ENCODE measurements around the gene C12orf42.

DNA sequence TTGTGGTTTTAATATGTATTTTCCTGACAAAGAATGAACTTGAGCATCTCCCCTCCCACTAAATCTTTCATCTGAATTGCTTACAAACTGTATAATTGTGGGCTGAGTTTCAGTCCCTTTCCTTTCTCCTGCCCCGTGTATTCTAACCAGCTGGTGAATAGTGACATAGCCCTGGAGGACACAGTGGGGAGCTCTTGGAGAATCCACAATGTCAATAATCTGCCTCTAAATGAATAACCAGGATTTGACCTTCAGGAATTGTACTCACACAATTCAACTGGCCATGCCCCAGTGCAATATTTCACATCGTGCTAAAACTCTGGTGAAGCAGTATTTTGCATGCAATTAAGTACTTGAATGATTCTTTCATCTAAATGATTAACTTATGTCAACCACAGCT is 177.2 kb downstream of the C12orf42 start:
- no peak for TF ChIP-seq POLR2AphosphoS5 (IDR thresholded peaks at IDR 0.05; ENCODE audit: low read depth)
- TF ChIP-seq, protein P1, sequence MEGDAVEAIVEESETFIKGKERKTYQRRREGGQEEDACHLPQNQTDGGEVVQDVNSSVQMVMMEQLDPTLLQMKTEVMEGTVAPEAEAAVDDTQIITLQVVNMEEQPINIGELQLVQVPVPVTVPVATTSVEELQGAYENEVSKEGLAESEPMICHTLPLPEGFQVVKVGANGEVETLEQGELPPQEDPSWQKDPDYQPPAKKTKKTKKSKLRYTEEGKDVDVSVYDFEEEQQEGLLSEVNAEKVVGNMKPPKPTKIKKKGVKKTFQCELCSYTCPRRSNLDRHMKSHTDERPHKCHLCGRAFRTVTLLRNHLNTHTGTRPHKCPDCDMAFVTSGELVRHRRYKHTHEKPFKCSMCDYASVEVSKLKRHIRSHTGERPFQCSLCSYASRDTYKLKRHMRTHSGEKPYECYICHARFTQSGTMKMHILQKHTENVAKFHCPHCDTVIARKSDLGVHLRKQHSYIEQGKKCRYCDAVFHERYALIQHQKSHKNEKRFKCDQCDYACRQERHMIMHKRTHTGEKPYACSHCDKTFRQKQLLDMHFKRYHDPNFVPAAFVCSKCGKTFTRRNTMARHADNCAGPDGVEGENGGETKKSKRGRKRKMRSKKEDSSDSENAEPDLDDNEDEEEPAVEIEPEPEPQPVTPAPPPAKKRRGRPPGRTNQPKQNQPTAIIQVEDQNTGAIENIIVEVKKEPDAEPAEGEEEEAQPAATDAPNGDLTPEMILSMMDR (IDR thresholded peaks at IDR 0.05; ENCODE audit: insufficient read depth, low read length): no peak
